NOMO-1 treated with DMSO at 0.1 percent for 48 hours (cell line): ENCODE measurements around the gene LRP4.

Source experiments
- DNase-seq: peaks from one replicate; lab custom pipeline; 2025; ENCODE audit not compliant: unreplicated experiment; lab: John Stamatoyannopoulos, UW

The LRP4 gene

DNA sequence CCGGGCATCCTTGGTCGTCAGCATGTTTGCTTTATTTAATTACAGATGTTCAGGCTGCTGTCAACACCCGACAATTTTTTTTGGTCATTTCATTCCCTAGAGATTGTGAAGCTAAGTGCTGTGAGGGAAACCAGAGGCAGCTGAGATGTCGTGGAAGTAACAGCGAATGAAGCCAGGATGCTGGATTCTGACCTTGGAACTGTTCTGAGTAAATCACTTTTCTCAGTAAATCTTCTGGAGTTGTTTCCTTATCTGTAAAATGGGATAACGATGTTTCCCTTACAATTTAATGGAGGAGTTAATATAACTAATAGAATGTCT is 71.9 kb downstream of the LRP4 start:
- DNase-seq: no peak

DNA sequence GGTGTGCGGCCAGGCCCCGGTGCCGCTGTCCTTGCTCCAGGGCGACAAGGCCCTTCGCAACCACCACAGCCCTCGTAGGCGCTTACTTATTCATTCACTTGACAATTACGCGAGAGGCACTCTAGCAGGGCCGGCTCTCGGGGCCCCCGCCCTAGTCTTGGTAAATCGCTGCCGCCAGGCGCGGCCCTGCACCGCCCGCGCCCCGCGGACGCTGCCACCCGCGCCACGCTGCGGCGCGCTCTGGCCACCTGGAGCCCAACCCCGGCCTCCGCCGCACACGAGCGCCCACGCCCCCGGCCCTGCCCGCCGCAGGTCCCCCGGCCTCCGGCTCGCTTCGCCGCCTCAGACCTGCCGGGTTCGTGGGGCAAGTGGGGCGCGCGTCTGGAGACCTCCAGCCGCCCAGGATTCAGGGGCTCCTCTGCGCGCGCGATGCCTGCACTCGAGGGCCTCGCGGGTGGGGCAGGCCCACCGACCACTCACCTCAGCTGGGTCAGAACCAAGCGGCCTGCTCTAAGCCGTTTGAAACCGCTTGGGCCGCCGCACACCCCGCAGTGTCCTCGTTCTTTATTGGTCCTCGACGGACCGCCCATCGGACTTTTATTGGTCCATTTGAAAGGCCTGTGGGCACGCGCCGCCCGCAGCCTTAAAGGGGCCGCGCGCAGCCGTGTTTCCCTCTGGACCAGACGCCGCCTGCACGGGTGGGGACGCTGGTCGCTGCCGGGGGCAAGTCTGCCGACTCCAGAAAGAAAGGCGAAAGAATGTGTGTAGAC is 72.4 kb downstream of the LRP4 start, which contains the start of gene CKAP5:
Gene CKAP5, minus strand, starts transcription at position 541 of the 770 bp plus-strand sequence. CDS start 25,049 bp downstream, outside the sequence.
- peak; percentile 80 for DNase-seq

DNA sequence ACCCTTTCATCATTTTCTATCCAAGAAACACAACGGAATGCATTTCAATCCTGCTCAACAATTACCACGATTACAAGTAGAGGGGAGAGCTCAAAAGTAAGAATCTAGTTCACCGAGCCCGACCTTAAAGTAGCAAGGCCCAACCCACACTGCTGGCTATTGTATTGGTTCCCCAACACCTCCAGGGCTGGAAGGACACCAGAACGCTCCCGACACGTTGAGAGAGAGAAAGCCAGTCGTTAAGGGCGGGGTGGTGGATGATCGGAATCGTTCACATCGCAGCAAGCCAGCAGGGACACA is 73.0 kb downstream of the LRP4 start:
- no peak for DNase-seq

DNA sequence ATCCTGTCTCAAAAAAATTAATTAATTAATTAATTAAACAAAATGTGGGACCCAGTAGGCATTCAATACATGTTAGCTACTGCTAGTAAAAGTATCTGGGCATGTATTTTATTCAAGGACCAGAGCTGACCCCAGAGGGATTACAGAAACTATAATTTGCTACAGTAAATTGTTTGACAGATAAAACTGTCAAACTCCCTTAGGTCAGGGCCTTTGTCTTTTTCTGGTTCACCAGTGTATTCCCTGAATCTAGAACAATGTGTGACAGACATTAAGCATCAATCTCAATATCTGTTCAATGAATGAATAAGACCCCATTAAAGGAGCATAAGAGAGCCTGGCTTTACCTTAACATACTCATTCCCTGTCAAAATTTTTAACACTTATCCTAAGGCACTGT is 78.2 kb downstream of the LRP4 start:
- no peak for DNase-seq

DNA sequence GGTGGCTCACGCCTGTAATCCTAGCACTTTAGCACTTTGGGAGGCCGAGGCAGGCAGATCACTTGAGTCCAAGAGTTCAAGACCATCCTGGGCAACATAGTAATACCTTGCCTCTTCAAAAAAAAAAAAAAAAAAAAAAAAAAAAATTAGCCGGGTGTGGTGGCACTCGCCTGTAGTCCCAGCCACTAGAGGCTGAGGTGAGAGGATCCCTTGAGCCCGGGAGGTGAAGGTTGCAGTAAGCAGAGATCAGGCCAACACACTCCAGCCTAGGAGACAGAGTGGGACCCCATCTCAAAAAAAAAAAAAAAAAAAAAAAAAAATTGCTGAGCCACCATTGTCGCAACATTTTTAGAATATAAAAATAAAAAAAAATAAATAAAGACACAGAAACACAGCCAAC is 79.8 kb downstream of the LRP4 start:
- DNase-seq: no peak

DNA sequence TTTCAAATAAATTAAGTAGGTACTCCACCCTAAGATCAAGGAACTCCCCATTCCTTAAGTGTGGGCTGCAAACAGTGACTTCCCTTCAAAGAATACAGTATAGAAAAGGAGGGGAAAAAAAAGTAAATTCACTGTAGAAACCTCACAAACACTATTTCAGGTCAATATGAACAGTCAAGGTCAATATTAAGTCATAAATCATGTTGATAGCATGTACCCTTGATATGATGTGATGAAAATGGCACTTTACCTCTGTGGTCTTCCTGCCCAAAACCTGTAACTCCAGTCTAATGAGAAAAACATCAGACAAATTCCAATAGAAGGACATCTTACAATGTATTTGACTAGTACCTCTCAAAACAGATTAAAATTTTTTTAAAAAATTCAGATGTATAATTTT is 80.5 kb downstream of the LRP4 start:
- no peak for DNase-seq

DNA sequence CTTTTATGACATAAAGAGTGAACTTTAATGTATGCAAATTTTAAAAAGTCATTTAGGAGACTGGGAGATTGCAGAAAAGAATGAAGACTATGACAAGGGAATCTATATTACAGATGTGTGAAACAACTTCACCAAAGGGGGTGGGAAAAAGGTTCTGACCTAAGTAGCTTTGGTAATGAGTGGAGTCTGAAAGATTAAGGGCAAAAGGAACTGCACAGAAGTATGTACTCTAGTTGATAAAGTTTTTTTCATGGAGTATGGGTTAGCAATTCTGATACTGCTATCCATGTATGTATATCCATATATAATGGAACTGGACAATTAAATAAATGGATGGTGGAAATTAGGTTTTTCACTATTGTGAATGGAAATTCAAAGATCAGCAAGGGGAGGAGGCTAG is 81.5 kb downstream of the LRP4 start:
- DNase-seq: no peak

DNA sequence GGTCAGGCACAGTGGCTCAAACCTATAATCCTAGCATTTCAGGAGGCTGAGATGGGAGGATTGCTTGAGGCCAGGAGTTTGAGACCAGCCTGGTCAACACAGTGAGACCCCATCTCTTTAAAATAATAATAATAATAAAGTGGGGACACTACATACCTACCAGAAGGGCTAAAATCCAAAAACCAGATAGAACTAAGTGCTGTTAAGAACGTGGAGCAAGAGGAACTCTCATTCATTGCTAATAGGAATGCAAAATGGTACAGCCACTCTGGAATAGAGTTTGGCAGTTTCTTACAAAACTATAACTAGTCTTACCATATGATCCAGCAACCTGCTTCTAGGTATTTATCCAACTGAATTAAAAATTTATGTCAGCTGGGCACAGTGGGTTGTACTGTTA is 81.9 kb downstream of the LRP4 start:
- DNase-seq: no peak

DNA sequence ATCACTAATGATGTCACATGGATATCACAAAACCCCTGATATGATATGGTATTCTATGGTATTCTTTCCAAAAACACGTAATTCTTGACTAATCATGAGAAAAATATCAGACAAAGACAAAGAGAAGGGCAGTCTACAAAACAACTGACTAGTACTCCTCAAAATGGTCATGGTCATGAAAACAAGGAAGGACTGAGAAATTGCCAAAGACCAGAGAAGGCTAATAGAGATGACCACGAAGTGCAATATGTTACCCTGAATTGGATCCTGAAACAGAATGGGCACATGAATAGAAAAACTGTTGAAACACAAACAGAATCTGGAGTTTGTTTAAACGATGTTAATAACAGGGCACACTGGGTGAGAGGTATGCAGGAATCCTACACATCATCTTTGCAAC is 82.5 kb downstream of the LRP4 start:
- peak; percentile 4 for DNase-seq

DNA sequence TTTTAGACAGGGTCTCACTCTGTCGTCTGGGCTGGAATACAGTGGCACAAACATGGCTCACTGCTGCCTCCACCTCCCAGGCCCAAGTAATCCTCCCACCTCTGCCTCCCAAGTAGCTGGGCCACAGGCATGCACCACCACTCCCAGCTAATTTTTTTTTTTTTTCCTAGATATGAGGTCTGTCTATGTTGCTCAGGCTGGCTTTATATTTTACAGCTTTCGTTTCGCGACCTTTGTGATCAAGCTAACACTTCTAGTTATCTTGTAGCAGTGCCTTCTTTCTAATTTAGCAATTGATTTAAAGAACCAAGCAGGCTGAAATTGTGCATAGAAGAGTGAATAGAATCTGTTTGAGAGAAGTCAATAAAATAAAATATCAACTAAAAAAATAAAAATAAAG is 83.5 kb downstream of the LRP4 start:
- DNase-seq: no peak

DNA sequence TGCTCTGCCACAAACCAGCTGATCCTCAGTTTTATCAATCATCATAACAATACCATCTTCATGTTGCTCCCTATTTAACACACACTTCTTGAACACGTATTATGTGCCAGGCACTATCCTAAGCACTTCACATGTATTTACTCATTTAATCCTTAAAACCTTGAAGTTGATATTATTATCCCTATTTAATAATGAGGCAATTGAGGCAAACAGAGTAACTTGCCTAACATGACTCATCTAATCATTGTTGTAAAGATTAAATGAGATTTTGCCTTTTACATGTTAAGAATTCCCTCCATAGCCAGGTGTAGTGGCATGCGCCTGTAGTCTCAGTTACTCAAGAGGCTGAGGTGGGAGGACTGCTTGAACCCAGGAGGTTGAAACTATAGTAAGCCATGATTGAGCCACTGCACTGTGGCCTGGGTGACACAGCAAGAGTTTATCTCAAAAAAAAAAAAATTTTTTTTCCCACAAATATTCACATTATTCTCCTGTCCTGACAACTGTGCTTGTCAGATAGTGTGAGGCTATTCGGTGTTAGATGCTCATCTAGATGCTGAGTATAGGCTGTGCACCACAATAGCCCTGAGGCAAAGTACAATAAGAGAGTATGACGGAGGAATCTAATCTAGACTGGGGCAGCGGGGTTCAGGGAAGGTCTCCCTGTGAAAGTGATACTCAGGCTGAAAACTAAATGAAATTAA is 85.7 kb downstream of the LRP4 start:
- no peak for DNase-seq

DNA sequence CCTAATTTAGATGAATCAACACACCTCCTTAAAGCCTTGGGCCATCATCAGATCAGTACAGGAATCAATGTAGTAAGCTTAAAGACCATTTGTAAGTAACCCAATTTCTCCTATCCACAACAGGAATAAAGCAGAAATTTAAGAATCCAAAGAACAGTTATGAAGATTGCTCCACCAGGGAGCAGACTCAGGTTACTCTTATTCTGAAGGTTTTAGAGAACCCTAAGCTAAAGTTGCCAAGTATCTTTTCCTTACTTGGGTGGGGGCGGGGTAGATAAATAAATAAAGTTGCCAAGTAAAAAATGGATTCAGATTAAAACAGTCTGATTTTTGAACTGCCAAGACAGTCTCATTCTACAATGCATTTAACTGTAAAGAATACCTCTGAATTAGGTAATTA is 90.4 kb downstream of the LRP4 start:
- DNase-seq: no peak

DNA sequence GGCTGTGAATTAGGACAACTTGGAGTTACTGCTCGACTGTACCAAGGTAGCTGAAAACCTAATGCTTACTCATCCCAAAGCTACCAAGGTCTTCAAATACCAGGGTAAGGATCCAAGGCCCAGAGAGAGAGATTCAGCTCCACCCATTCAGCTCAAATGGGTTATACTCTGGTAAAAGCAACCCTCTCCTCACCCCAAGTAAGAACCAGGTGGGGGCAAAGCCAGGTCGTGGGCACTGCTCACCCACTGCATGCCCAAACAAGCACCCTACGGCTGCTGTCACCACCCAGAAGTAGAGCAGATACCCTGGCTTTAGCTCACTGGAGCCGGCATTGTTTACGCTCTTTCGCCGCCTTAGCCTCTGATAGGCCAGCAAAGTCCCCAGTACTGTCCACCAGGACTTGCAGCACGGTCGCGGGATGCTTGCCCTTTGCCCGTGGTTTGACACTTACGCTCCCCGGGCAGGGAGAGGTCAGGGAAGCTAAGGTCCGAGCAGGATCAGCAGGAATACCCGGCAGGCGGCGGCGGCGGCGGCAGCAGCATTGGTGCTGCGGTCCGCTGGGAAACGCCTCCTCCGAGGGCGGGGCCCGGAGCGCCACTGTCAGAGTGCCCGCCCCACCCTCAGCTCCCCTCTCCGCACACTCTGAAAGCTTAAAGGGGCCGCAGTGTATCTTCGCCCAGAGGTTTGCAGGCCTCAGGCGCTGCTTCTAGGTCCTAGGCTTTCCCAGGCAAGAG is 91.9 kb downstream of the LRP4 start:
- peak; percentile 7 for DNase-seq

DNA sequence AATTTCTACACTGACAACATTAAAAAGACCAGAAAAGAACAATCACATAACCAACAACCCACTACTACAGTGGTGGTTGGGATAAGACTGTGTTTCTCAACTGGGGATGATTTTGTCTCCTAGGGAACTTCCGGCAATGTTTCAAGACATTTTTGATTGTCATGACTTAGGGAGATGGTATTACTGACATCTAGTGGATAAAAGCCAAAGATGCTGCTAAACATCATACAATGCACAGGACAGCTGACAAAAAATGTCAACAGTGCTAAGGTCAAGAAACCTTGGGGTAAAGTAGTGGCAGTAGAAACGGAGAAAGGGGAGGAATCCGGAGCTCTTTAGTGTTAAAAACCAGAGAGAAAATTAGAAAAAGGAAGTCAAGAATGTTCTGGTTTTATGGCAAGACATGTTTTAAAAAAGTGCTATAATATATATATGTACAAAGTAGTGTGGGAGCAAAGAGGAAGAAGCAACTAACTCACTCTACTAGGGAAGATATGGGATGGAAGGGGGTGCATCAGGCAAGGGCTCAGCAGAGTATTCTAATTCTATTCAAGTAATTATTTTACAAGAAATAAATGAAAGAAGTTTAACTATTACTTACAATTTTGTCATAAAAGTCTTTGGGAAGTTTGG is 109.4 kb downstream of the LRP4 start:
- peak; percentile 37 for DNase-seq
